B cell (primary cell): Measurements from ENCODE around the gene RASSF1.

Experiments used
- CTCF ChIP-seq: fragments of 200-600 bp; IDR thresholded peaks from one replicate; pipeline ENCODE4 v1.8.0; 2022; ENCODE audit warnings: antibody characterized with exemption, mild to moderate bottlenecking
- EZH2 ChIP-seq: IDR thresholded peaks from 2 replicates; pipeline ENCODE4 v1.6.1; 2012; ENCODE audit warnings: borderline replicate concordance, low read depth, mild to moderate bottlenecking, moderate library complexity, low read length; ENCODE audit not compliant: insufficient read depth, poor library complexity, severe bottlenecking

- TF ChIP-seq CTCF: peak; percentile 72
- TF ChIP-seq EZH2: no peak
Measured at GRCh38 chr3:50347187-50347813, 6.7 kb upstream of the RASSF1 start.
